H9 (cell line): ENCODE results near the gene SH3BP5L. TPM values are rescaled to one million over a fixed set of nuclear protein-coding genes. Genes with fewer than 3 reads are reported as not detected.

Experiments
- DNase-seq: peaks from one replicate; pipeline ENCODE4 v3.0.0-alpha.2; 2017
- H2AFZ ChIP-seq: one replicate; pipeline ENCODE4 v1.6.1; 2013; ENCODE audit warnings: mild to moderate bottlenecking, low read length, control low read depth, moderate library complexity
- H2AK5ac ChIP-seq: 2 replicates; pipeline ENCODE4 v1.6.1; 2013; ENCODE audit warnings: low read length, control low read depth, mixed read lengths; ENCODE audit not compliant: insufficient read length
- H2BK120ac ChIP-seq: one replicate; pipeline ENCODE4 v1.6.1; 2013; ENCODE audit warnings: low read depth, mild to moderate bottlenecking, low read length, control low read depth, inconsistent platforms; ENCODE audit not compliant: poor library complexity, severe bottlenecking
- H2BK12ac ChIP-seq: 2 replicates; pipeline ENCODE4 v1.6.1; 2013; ENCODE audit warnings: low read length, control low read depth, mixed read lengths, low read depth; ENCODE audit not compliant: insufficient read length
- H2BK15ac ChIP-seq: 2 replicates; pipeline ENCODE4 v1.6.1; 2013; ENCODE audit warnings: low read depth, low read length, control low read depth
- H2BK20ac ChIP-seq: one replicate; pipeline ENCODE4 v1.6.1; 2013; ENCODE audit warnings: low read depth, mild to moderate bottlenecking, low read length, control low read depth, inconsistent platforms; ENCODE audit not compliant: poor library complexity, severe bottlenecking
- H2BK5ac ChIP-seq: 2 replicates; pipeline ENCODE4 v1.6.1; 2013; ENCODE audit warnings: low read length, control low read depth, mixed read lengths; ENCODE audit not compliant: insufficient read length
- H3K14ac ChIP-seq: 2 replicates; pipeline ENCODE4 v1.6.1; 2013; ENCODE audit warnings: low read length, control low read depth; ENCODE audit not compliant: insufficient read depth
- H3K18ac ChIP-seq: 2 replicates; pipeline ENCODE4 v1.6.1; 2013; ENCODE audit warnings: low read depth, mild to moderate bottlenecking, mixed read lengths, low read length, control low read depth; ENCODE audit not compliant: insufficient read length
- H3K23ac ChIP-seq: 2 replicates; pipeline ENCODE4 v1.6.1; 2013; ENCODE audit warnings: low read length, control low read depth, mixed read lengths, low read depth; ENCODE audit not compliant: insufficient read length
- H3K23me2 ChIP-seq: 2 replicates; pipeline ENCODE4 v1.6.1; 2013; ENCODE audit warnings: low read depth, mild to moderate bottlenecking, mixed read lengths, low read length, control low read depth; ENCODE audit not compliant: insufficient read length, poor library complexity, severe bottlenecking
- H3K27ac ChIP-seq: 2 replicates; pipeline ENCODE4 v1.5.1; 2013; ENCODE audit warnings: low read length, control low read depth, mixed read lengths, low read depth; ENCODE audit not compliant: insufficient read length
- H3K27me3 ChIP-seq: 2 replicates; pipeline ENCODE4 v1.6.1; 2013; ENCODE audit warnings: low read length, control low read depth, inconsistent platforms; ENCODE audit not compliant: insufficient read depth
- H3K4ac ChIP-seq: 2 replicates; pipeline ENCODE4 v1.6.1; 2013; ENCODE audit warnings: low read depth, mild to moderate bottlenecking, control low read depth, inconsistent platforms, low read length, moderate library complexity
- H3K4me1 ChIP-seq: 2 replicates; pipeline ENCODE4 v1.6.1; 2013; ENCODE audit warnings: low read length, control low read depth, inconsistent platforms; ENCODE audit not compliant: insufficient read depth
- H3K4me2 ChIP-seq: 2 replicates; pipeline ENCODE4 v1.6.1; 2013; ENCODE audit warnings: low read length, control low read depth, mixed read lengths; ENCODE audit not compliant: insufficient read length, insufficient read depth
- H3K56ac ChIP-seq: 2 replicates; pipeline ENCODE4 v1.6.1; 2013; ENCODE audit warnings: low read depth, mild to moderate bottlenecking, mixed read lengths, low read length, control low read depth; ENCODE audit not compliant: insufficient read length
- H3K79me1 ChIP-seq: 2 replicates; pipeline ENCODE4 v1.6.1; 2013; ENCODE audit warnings: low read depth, mild to moderate bottlenecking, moderate library complexity, low read length, control low read depth, inconsistent platforms; ENCODE audit not compliant: insufficient read depth, poor library complexity, severe bottlenecking
- H3K79me2 ChIP-seq: 2 replicates; pipeline ENCODE4 v1.6.1; 2013; ENCODE audit warnings: low read length, control low read depth, inconsistent platforms; ENCODE audit not compliant: insufficient read depth
- H3K9ac ChIP-seq: 2 replicates; pipeline ENCODE4 v1.6.1; 2013; ENCODE audit warnings: low read length, control low read depth, mixed read lengths; ENCODE audit not compliant: insufficient read length; ENCODE audit errors: extremely low read depth
- H3K9me3 ChIP-seq: one replicate; pipeline ENCODE4 v1.6.1; 2013; ENCODE audit warnings: low read depth, low read length, inconsistent platforms; ENCODE audit not compliant: control insufficient read depth
- H3T11ph ChIP-seq: one replicate; pipeline ENCODE4 v1.6.1; 2013; ENCODE audit warnings: mild to moderate bottlenecking, low read length, control low read depth, inconsistent platforms
- H4K20me1 ChIP-seq: one replicate; pipeline ENCODE4 v1.6.1; 2013; ENCODE audit not compliant: control insufficient read depth, insufficient read length, insufficient read depth
- H4K5ac ChIP-seq: 2 replicates; pipeline ENCODE4 v1.6.1; 2013; ENCODE audit warnings: low read depth, mild to moderate bottlenecking, mixed read lengths, low read length, control low read depth; ENCODE audit not compliant: insufficient read length
- H4K8ac ChIP-seq: replicated peaks from 2 replicates; pipeline ENCODE4 v1.6.1; 2013; ENCODE audit warnings: low read length, control low read depth, mixed read lengths, low read depth; ENCODE audit not compliant: insufficient read length
- H4K91ac ChIP-seq: 2 replicates; pipeline ENCODE4 v1.6.1; 2013; ENCODE audit warnings: low read depth, mild to moderate bottlenecking, moderate library complexity, mixed read lengths, low read length, control low read depth; ENCODE audit not compliant: insufficient read length
- H3K27ac Mint-ChIP-seq, 3 experiments: 2 replicates in 2 of 3; 3 replicates in 1 of 3; pipeline ENCODE4 v1.8.0; 2020 to 2021; ENCODE audit warnings: mixed read lengths in 3 of 3, mild to moderate bottlenecking in 1 of 3, moderate library complexity in 1 of 3
- H3K27me3 Mint-ChIP-seq: 2 replicates; pipeline ENCODE4 v1.8.0; 2021; ENCODE audit warnings: low read depth, mild to moderate bottlenecking, moderate library complexity, mixed read lengths
- H3K36me3 Mint-ChIP-seq, 3 experiments: 2 replicates in 2 of 3; 3 replicates in 1 of 3; pipeline ENCODE4 v1.8.0; 2020 to 2021; ENCODE audit warnings: low read depth in 3 of 3, mixed read lengths in 3 of 3; ENCODE audit not compliant: insufficient read depth in 1 of 3
- H3K4me1 Mint-ChIP-seq, 2 experiments: 2 replicates each; pipeline ENCODE4 v1.8.0; 2020; ENCODE audit warnings: mixed read lengths in 2 of 2
- H3K4me3 Mint-ChIP-seq, 2 experiments: 2 replicates in 1 of 2; 3 replicates in 1 of 2; pipeline ENCODE4 v1.8.0; 2020 to 2021; ENCODE audit warnings: mild to moderate bottlenecking in 2 of 2, mixed read lengths in 2 of 2, moderate library complexity in 1 of 2
- H3K9me3 Mint-ChIP-seq, 2 experiments: 2 replicates in 1 of 2; 3 replicates in 1 of 2; pipeline ENCODE4 v1.8.0; 2020; ENCODE audit warnings: mild to moderate bottlenecking in 2 of 2, mixed read lengths in 2 of 2, moderate library complexity in 1 of 2
- CTCF ChIP-seq: fragments of 200-600 bp; sonication (generic); conservative IDR thresholded peaks from 3 replicates; pipeline ENCODE4 v1.8.0; 2021; ENCODE audit warnings: antibody characterized with exemption, mild to moderate bottlenecking
- WGBS: extraction: QIAGEN DNeasy Blood & Tissue Kit; methylation state at CpG from one replicate; pipeline ENCODE4 v1.1.7; 2013; ENCODE audit warnings: missing lambda C conversion rate, low lambda C conversion rate, mixed read lengths; ENCODE audit not compliant: insufficient read length; ENCODE audit errors: extremely low coverage; 5-methylcytosine and 5-hydroxymethylcytosine counted together
- total RNA-seq: library from RNA; stranded (reverse); gene quantifications from 2 replicates; pipeline ENCODE4 v1.2.1, GENCODE V29; 2021

Gene SH3BP5L
- total RNA-seq, 1 experiment from 2014 or later = 27.6 TPM

DNA sequence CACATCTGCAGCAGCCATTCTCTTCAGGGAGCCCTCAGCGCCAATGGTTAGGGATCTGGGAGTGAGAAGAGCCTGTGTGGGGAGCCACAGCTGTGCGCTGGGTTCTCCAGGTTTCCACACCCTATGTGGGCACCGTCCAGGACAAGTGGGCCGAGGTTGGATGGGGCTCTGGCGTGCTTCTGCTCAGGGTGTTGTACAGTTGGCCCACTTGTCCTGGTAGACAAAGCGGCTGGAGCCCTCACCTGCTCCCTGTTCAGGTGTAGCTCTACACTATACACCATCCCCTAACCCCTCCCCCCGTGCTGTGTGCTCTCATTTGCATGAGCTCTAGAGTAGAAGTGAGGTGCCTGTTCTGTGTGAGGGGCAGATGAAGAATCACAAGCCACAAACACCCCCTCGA is 12.2 kb downstream of the SH3BP5L start:
- Histone ChIP-seq H2BK15ac (no peak overlapping the region), H3K27me3 (no peaks in the 10 kb centered on the region), H2AK5ac (no peak overlapping the region), H3K9me3 (no peaks in the 10 kb centered on the region), H3K23me2 (no peaks in the 10 kb centered on the region), H4K8ac (no peak overlapping the region), H3K56ac (no peak overlapping the region), H2BK12ac (no peak overlapping the region), H2AFZ (no peak overlapping the region), H3K4ac (no peak overlapping the region), H3K27ac (no peak overlapping the region), H3K4me1 (no peaks in the 10 kb centered on the region), H4K5ac (no peak overlapping the region), H2BK20ac (no peak overlapping the region), H3K23ac (no peak overlapping the region), H2BK120ac (no peak overlapping the region), H3T11ph (no peak overlapping the region), H2BK5ac (no peak overlapping the region), H3K18ac (no peak overlapping the region), H4K20me1 (no peaks in the 10 kb centered on the region), H3K79me2 (no peaks in the 10 kb centered on the region; the same call in 1 of the 2 replicates), H3K9ac (no peak overlapping the region), H4K91ac (no peak overlapping the region), H3K4me2 (no peak overlapping the region), H3K14ac (no peak overlapping the region), H3K79me1 (no peaks in the 10 kb centered on the region)
- no peak for TF ChIP-seq CTCF
- Mint-ChIP-seq H3K36me3 (peaks cover 28 to 61% (median 55%) of the 10 kb centered on the region in 3 experiments), H3K27me3 (no peaks in the 10 kb centered on the region), H3K4me3 (no peak overlapping the region; a peak in 1 of 5 replicates), H3K27ac (no peak overlapping the region), H3K4me1 (peaks cover 15 to 17% of the 10 kb centered on the region in 2 experiments), H3K9me3 (no peaks in the 10 kb centered on the region)
- WGBS = no CpG with 5 or more reads among the region's 8 CpGs
- DNase-seq = no peak
